ENCODE data around the gene VKORC1L1. TPM values are rescaled to one million over a fixed set of nuclear protein-coding genes. Genes with fewer than 3 reads are reported as not detected.
"Not testable (repeated sequence)": the region's sequence is repeated elsewhere in the genome, so short reads cannot be mapped to it uniquely, and the experiment has no call there.

VKORC1L1 gene
- total RNA-seq, 1 donor from 2014 or later: 33.9 TPM

DNA sequence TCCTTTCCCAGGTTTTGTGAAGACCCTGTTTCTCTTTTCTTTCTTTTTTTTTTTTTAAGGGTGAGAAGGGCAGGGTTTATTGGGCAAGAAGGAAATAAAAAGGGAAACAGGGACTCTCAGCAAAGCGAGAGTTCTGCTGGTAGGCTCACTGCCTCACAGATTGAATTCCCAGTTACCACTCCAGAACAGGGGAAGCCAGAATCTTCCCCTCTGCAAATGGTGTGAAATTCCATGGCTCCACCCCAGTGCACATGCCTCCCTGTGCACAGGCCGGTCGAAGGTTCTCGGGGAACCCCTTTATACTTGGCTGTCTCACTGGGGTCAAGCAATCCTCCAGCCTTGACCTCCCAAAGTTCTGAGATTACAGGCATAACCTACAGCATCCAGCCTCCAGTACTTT lies 119.7 kb downstream of the VKORC1L1 start:
- TF ChIP-seq, protein P1, sequence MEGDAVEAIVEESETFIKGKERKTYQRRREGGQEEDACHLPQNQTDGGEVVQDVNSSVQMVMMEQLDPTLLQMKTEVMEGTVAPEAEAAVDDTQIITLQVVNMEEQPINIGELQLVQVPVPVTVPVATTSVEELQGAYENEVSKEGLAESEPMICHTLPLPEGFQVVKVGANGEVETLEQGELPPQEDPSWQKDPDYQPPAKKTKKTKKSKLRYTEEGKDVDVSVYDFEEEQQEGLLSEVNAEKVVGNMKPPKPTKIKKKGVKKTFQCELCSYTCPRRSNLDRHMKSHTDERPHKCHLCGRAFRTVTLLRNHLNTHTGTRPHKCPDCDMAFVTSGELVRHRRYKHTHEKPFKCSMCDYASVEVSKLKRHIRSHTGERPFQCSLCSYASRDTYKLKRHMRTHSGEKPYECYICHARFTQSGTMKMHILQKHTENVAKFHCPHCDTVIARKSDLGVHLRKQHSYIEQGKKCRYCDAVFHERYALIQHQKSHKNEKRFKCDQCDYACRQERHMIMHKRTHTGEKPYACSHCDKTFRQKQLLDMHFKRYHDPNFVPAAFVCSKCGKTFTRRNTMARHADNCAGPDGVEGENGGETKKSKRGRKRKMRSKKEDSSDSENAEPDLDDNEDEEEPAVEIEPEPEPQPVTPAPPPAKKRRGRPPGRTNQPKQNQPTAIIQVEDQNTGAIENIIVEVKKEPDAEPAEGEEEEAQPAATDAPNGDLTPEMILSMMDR (conservative IDR thresholded peaks at IDR 0.05): no peak
- H3K36me3 Mint-ChIP-seq (ENCODE audit: low read depth): no peaks in the 10 kb centered on the region
- H3K27me3 Mint-ChIP-seq (ENCODE audit: low read depth): peaks cover 10% of the 10 kb centered on the region

DNA sequence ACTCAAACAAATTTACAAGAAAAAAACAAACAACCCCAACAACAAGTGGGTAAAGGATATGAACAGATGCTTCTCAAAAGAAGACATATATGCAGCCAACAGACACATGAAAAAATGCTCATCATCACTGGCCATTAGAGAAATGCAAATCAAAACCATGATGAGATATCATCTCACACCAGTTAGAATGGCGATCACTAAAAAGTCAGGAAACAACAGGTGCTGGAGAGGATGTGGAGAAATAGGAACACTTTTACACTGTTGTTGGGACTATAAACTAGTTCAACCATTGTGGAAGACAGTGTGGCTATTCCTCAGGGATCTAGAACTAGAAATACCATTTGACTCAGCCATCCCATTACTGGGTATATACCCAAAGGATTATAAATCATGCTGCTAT lies 122.1 kb downstream of the VKORC1L1 start:
- H3K4me1 Mint-ChIP-seq; H3K27ac Mint-ChIP-seq (ENCODE audit: unreplicated experiment); H3K27me3 Mint-ChIP-seq (ENCODE audit: low read depth); H3K4me3 Mint-ChIP-seq; H3K9me3 Mint-ChIP-seq; H3K36me3 Mint-ChIP-seq (ENCODE audit: low read depth); DNase-seq (ENCODE audit: low read depth, low spot score): not testable (repeated sequence)

More for the DNA sequence above, 119.7 kb downstream of the VKORC1L1 start:
- H3K4me1 Mint-ChIP-seq: peaks cover 4% of the 10 kb centered on the region
- no peak overlapping the region for H3K27ac Mint-ChIP-seq (ENCODE audit: unreplicated experiment)
- no peak overlapping the region for H3K4me3 Mint-ChIP-seq
- DNase-seq (ENCODE audit: low read depth, low spot score): no peak
- H3K9me3 Mint-ChIP-seq: peaks cover 2% of the 10 kb centered on the region

DNA sequence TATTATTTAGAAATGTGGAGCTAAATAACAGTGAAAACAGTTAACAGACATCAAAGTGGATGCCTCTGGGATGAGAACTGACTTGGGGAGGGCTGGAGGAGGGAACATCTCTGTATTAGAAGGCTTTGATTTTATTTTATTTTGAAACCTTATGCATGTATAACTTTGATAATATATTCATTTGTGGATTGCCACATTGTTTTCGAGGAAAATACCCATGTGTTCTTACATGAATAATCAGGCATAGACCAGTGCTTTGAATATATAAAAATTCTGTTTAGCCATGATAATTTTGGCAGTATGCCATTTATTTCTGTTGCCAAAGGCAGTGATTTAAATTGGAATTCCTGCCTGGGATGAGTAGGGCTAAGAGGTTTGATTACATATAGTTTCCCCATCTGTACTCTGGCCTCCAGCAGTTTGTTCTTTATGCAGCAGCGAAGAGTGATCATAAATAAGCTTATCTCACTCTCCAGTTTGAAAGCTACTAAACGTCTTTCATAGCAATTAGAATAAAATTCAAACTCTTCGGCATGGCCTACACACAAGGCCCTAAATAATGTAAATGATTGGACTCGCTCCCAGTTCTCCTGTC lies 128.0 kb downstream of the VKORC1L1 start:
- H3K27ac Mint-ChIP-seq (ENCODE audit: unreplicated experiment); H3K9me3 Mint-ChIP-seq; H3K4me1 Mint-ChIP-seq; H3K36me3 Mint-ChIP-seq (ENCODE audit: low read depth); DNase-seq (ENCODE audit: low read depth, low spot score); H3K27me3 Mint-ChIP-seq (ENCODE audit: low read depth); H3K4me3 Mint-ChIP-seq: not testable (repeated sequence)

DNA sequence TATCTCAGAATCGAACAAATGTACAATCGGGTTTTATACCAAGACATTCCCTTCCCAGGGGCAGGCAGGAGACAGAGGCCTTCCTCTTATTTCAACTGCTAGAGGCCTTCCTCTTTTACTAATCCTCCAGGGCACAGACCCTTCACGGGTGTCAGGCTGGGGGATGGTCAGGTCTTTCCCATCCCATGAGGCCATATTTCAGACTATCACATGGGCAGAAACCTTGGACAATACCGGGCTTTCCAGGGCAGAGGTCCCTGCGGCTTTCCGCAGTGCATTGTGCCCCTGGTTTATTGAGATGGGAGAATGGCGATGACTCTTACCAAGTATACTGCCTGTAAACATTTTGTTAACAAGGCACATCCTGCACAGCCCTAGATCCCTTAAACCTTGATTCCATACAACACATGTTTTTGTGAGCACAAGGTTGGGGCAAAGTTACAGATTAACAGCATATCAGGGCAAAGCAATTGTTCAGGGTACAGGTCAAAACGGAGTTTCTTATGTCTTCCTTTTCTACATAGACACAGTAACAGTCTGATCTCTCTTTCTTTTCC lies 132.3 kb downstream of the VKORC1L1 start:
- DNase-seq (ENCODE audit: low read depth, low spot score): not testable (repeated sequence)
- H3K4me1 Mint-ChIP-seq: peaks cover 15% of the 10 kb centered on the region

DNA sequence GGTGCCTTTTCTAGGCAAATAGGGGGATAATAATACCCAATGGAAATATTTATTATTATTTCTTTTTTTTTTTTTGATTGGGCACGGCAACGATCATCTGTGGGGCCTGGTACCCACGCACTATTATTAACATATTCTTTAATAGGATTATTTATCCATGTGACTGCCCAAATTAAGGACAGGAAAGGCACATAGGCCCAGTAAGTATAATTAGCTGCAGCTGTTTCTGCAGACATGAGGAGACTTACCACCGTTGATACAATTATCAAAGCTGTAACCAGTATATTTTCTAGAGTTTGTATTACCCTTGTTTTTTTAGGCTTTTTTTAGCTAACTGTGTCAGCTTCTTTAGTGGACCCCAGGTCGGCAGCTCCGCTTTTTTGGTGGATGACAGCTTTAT lies 134.4 kb downstream of the VKORC1L1 start:
- TF ChIP-seq, protein P1 (conservative IDR thresholded peaks at IDR 0.05): no peak
- H3K27me3 Mint-ChIP-seq (ENCODE audit: low read depth): no peaks in the 10 kb centered on the region
- no peak for DNase-seq (ENCODE audit: low read depth, low spot score)
- H3K4me1 Mint-ChIP-seq: peaks cover 15% of the 10 kb centered on the region
- no peaks in the 10 kb centered on the region for H3K36me3 Mint-ChIP-seq (ENCODE audit: low read depth)
- H3K27ac Mint-ChIP-seq (ENCODE audit: unreplicated experiment): no peak overlapping the region
- no peaks in the 10 kb centered on the region for H3K9me3 Mint-ChIP-seq
- no peak overlapping the region for H3K4me3 Mint-ChIP-seq

More for the DNA sequence above, 132.3 kb downstream of the VKORC1L1 start:
- H3K9me3 Mint-ChIP-seq; H3K36me3 Mint-ChIP-seq (ENCODE audit: low read depth); H3K27ac Mint-ChIP-seq (ENCODE audit: unreplicated experiment); H3K27me3 Mint-ChIP-seq (ENCODE audit: low read depth); H3K4me3 Mint-ChIP-seq: not testable (repeated sequence)

Other genes with a start within 250 kb of the VKORC1L1 start
- gene GUSB, start 109.1 kb downstream of the VKORC1L1 start, total RNA-seq: 50.4 and 51.9 TPM in 2 replicates
- 23.0 and 23.6 TPM in 2 replicates for gene ASL, start 202.7 kb downstream of the VKORC1L1 start, total RNA-seq
- gene CRCP, start 241.8 kb downstream of the VKORC1L1 start, total RNA-seq: 35.2 and 38.0 TPM in 2 replicates

All from neural crest cell (in vitro differentiated cells).